ENCODE data around the gene TP53BP2.
"Not testable (repeated sequence)": the region's sequence is repeated elsewhere in the genome, so short reads cannot be mapped to it uniquely, and the experiment has no call there.

Gene TP53BP2

GRCh38 chr1:223849352-223850254 lies 3.9 kb upstream of the TP53BP2 start:
- DNase-seq = peak; percentile 90

DNA sequence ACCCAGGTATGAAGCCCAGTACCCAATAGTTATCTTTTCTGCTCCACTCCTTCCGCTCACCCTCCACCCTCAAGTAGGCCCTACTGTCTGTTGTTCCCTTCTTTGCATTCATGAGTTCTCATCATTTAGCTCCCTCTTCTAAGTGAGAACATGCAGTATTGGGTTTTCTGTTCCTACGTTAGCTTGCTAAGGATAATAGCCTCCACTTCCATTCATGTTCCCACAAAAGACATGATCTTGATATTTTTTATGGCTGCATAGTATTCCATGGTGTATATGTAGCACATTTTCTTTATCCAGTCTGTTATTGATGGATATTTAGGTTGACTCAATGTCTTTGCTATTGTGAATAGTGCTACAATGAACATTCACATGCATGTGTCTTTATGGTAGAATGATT lies 2.8 kb upstream of the TP53BP2 start:
- DNase-seq = no peak

- DNase-seq = no peak
Observed at GRCh38 chr1:223847781-223848345, 2.1 kb upstream of the TP53BP2 start.

DNA sequence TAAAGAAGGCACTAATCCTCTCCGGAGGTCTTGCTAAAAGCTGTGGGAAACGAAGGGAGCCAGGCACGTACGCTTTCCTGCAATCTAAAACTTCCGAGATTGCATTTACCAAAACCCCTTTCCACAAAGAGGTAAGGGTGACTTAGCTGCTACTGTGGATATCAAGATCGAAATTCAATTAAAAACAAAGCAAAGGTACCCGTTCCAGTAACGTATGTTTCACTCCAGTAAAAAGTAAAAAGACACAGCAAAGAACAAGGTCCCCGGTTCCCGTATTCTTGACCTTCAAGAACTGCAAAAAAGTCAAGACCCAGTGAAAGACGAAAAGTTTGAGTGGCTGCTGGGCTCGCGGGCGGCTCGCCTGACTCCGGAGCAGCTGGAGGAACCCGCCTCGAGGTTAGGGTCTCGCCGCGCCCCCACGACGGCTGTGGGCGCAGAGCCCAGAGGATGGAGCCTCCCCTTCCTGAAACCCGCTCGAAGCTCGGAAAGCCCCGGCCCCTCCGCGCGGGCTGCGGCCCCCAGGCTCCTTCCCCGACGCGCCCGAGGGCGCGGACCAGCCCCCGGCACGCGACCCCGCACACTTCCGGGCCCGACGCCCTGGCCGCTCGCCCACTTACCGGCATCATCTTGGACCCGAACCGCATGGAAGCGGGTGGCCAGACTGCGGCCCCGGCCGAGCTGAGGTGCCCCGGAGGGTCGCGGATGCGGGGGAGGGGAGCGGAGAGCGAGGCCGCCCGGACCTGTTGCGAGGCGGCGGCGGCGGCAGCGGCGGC lies 524 bp downstream of the TP53BP2 start:
- peak; percentile 4 for DNase-seq

- no peak for DNase-seq
Observed at GRCh38 chr1:223844787-223845036, 1.0 kb downstream of the TP53BP2 start.

DNA sequence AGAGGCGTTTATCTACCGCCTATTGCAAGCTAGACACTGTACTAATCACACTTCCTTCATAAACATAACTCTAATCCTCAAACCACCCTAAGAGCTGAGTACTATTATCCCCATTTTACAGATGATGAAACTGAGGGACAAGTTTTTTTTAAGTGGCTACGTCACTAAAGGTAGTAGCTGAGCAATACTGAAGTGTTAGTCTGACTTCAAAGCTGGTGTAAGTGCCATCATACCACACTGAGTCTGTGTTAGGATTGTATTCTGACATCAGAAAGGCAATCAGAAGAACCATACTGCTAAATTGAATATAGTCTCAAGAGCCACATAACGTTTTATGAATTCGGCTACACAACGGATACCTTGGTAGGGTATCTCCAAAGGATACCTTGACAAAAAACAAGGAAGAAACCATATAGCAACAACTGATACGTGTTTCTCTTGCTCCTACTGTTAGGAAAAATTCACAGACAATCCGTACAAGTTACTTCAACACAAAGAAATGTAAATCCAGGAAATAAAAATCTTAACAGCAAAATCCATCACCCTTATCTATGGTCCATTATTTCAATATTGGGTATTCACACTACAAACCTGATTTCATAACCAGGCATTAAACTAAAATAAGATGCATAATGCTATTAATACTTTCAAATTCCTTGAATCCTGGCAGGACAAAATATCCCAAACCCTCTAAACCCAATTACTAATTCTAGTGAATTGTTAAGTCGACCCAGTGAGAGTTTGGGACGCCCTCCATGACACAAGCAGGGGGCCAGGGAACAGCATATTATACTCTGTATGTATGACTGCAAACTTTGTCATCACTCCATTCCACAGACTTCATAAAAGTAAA lies 1.6 kb downstream of the TP53BP2 start:
- no peak for DNase-seq

- DNase-seq = no peak
Observed at GRCh38 chr1:223842784-223843183, 3.0 kb downstream of the TP53BP2 start.

GRCh38 chr1:223841977-223842623 lies 3.6 kb downstream of the TP53BP2 start:
- DNase-seq = not testable (repeated sequence)

DNA sequence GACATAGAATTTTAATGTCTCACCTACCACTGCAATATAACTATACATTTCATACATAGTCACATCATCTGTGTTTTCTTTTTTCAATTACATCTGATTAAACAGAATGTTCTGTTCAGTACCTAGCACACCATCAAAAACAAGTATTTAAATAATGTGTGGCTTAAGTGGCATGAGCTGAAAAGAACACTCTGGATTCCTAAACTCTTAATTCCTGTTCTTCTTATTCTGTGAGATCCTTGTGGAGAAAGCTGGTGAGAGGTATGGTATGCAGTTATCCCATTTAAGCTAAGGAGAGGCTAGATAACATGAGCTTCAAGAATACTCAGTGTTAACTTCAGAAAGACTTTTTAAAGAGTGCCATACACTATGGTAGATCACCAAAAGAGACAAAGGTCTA lies 5.5 kb downstream of the TP53BP2 start:
- no peak for DNase-seq

GRCh38 chr1:223838125-223838854 lies 7.5 kb downstream of the TP53BP2 start:
- no peak for DNase-seq

- no peak for DNase-seq
Observed at GRCh38 chr1:223837687-223838086, 8.1 kb downstream of the TP53BP2 start.

DNA sequence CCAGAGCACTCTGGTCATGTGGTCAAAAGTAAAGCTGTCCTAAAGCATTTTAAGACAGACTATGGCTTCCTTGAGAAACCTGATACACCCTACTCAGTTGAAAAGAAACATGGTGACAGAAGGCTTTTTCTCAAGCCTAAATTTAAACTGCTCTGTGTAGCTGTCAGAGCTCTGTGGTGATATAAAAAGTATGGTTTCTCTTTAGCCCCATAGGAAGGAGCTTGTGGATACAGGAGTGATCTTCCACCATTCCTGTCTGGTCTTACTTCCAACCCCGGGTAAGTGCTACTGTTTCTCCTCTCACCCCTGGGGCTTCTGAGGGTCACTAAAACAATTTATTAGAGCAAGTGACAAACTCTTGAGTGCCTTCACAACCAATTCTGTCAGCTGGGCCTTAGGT lies 8.5 kb downstream of the TP53BP2 start:
- no peak for DNase-seq

DNA sequence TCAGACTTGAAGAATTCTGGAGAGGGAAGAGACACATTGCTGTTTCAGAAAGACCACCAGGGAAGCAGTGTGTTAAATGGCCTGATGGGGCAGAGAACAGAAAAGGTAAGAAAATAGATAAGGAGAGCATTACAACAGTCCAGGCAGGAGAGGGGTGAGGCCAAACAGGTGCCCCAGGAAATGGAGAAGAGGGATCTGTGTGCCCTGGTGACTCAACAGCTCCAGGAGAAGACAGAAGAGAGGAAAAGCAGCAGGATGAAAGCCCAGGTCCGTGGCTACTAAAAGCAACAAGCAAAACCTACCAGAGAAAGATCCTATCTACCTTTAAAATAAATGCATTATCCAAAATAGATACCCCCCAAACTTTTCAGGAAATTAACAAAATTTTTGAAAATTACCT lies 9.2 kb downstream of the TP53BP2 start:
- DNase-seq = no peak

- DNase-seq = no peak
Observed at GRCh38 chr1:223835754-223836153, 10.0 kb downstream of the TP53BP2 start.

DNA sequence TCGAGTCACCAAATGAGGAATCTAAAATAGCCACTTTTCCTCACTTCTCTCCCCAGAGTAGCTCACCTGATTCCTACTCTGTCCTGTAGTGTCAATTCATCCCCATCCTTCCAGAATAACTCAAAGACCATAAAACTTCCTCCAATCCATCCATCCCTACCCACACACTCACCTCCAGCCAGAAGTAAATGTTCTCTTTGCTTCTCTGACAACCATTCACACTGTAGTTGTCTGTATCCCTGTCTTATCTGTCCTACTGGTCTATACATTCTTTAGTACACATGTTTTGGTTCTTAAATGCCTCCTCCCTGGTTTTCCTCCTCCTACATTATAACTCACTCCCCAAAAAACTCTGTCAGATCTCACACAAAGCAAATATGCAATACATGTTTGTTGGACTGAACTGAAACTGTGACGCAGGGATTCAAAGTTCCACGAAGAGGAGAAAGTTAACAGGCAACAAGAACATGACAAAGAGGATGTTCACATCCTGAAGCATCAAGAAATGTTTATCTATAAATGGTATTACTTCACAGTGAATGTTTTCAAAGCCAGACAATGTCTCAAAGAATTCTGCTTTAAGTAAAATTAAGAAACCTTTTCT lies 11.0 kb downstream of the TP53BP2 start:
- DNase-seq = no peak

- DNase-seq = no peak
Observed at GRCh38 chr1:223833948-223834347, 11.8 kb downstream of the TP53BP2 start.

DNA sequence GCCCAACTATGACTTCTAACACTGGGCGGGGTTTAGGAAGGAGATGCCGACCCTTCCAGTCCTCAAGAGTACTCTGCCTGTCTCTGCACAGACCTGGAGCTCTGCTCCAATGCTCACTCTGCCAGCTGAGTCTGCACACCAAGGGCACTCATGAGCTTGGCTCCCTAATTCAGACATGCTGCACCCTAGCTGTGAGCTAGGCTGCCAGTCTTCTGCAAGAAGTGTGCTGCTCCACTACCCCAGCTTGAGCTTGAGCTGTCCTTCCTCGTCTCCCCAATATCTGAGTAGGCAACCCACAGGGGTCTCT lies 13.2 kb downstream of the TP53BP2 start:
- DNase-seq = peak; percentile 11

DNA sequence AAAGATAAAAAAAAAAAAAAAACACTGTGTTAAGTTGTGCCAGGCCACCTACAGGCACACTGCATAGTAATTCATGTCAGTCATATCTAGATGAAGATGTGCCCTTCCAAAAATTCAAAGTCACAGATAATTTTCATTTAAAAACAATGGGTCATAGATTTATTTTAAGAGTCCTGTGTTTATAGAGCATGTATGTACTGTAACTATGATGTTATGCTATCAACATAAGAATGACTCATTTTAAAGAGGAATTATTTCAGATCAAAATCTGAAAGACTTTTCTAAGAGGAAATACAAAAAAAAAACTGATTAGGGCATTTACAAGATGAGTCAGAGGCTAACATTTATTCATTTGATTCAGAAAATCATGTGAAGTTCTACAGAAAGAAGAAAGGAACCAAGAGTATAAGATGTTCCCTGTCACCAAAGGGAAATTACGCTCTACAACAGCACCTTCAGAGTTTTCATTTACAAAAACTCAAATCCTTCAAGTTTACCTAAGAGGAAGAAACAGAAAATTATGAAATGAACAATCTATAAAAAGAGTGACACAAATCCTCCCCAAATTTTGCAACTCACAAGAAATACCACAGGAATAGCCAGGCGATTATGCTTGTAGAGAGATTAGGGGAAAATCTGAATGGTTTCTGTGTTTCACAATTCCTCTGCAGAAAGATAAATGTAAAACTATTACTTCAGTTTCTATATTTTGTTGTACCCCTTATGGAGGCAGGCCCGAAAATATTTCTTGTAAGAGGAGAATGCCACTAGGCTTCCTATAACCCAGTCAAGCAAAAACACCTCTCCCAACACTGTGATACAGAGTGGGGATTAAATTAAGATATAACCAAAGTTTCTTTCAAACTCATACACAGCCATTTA lies 13.8 kb downstream of the TP53BP2 start:
- no peak for DNase-seq

GRCh38 chr1:223829678-223830077 lies 16.1 kb downstream of the TP53BP2 start:
- no peak for DNase-seq

- DNase-seq = no peak
Observed at GRCh38 chr1:223828162-223828848, 17.4 kb downstream of the TP53BP2 start.

Measured in DMS79 (cell line).